ENCODE data around the gene TMEM212. TPM values are rescaled to one million over a fixed set of nuclear protein-coding genes. Genes with fewer than 3 reads are reported as not detected.

TMEM212 gene
- total RNA-seq, 1 donor from 2014 or later = not detected

DNA sequence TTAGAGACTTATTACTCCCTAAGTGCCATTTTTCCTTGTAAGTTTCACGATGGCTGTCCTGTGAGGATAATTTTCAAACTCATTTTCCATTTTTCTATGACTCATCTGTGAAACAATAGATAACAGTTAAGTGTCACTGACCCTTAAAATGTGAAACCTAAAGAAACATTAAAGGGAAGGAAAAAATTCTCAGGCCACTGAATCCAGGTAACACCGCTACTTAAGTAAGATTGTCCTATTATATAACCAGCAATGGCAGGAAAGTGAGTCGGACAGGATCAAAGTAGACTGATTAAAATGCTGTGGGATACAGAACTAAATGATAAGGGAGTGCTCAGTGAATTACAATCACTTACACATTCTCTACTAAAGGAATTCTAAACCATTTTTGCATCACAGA is 45.3 kb upstream of the TMEM212 start:
- H3K4me3 ChIP-seq (ENCODE audit: insufficient read depth, low read depth, low read length) = no peak overlapping the region
- no peak for DNase-seq (ENCODE audit: low read depth)
- no peak for FAIRE-seq
- H2AFZ ChIP-seq (ENCODE audit: low read depth, low read length) = no peak overlapping the region
- H3K27ac ChIP-seq (ENCODE audit: low read depth, low read length) = no peak overlapping the region
- H3K4me2 ChIP-seq (ENCODE audit: low read length) = no peak overlapping the region
- H3K79me2 ChIP-seq (ENCODE audit: insufficient read depth, low read length) = peaks cover 9% of the 10 kb centered on the region
- Mint-ChIP-seq H3K27me3 (ENCODE audit: low read depth, unreplicated experiment) (no peaks in the 10 kb centered on the region), H3K4me1 (ENCODE audit: low read depth, unreplicated experiment) (peaks cover 16% of the 10 kb centered on the region), H3K36me3 (ENCODE audit: low read depth, unreplicated experiment) (peaks cover 5% of the 10 kb centered on the region), H3K9me3 (ENCODE audit: unreplicated experiment) (no peaks in the 10 kb centered on the region), H3K27ac (ENCODE audit: unreplicated experiment) (no peak overlapping the region), H3K4me3 (ENCODE audit: unreplicated experiment) (no peak overlapping the region)
- no peaks in the 10 kb centered on the region for H3K36me3 ChIP-seq (ENCODE audit: insufficient read depth, low read length)
- no peaks in the 10 kb centered on the region for H3K27me3 ChIP-seq (ENCODE audit: insufficient read depth, low read length)
- H3K4me1 ChIP-seq (ENCODE audit: insufficient read depth, low read length) = peaks cover 30% of the 10 kb centered on the region
- H3K9me3 ChIP-seq (ENCODE audit: insufficient read depth, low read depth, low read length) = no peaks in the 10 kb centered on the region
- no peaks in the 10 kb centered on the region for H4K20me1 ChIP-seq (ENCODE audit: insufficient read depth, low read length)
- TF ChIP-seq, protein P1, sequence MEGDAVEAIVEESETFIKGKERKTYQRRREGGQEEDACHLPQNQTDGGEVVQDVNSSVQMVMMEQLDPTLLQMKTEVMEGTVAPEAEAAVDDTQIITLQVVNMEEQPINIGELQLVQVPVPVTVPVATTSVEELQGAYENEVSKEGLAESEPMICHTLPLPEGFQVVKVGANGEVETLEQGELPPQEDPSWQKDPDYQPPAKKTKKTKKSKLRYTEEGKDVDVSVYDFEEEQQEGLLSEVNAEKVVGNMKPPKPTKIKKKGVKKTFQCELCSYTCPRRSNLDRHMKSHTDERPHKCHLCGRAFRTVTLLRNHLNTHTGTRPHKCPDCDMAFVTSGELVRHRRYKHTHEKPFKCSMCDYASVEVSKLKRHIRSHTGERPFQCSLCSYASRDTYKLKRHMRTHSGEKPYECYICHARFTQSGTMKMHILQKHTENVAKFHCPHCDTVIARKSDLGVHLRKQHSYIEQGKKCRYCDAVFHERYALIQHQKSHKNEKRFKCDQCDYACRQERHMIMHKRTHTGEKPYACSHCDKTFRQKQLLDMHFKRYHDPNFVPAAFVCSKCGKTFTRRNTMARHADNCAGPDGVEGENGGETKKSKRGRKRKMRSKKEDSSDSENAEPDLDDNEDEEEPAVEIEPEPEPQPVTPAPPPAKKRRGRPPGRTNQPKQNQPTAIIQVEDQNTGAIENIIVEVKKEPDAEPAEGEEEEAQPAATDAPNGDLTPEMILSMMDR (IDR thresholded peaks at IDR 0.05; ENCODE audit: insufficient read depth, low read depth, low read length) = no peak
- no peak for TF ChIP-seq EZH2 (IDR thresholded peaks at IDR 0.05; ENCODE audit: insufficient read depth, low read length)
- no peak overlapping the region for H3K9ac ChIP-seq (ENCODE audit: low read length)

DNA sequence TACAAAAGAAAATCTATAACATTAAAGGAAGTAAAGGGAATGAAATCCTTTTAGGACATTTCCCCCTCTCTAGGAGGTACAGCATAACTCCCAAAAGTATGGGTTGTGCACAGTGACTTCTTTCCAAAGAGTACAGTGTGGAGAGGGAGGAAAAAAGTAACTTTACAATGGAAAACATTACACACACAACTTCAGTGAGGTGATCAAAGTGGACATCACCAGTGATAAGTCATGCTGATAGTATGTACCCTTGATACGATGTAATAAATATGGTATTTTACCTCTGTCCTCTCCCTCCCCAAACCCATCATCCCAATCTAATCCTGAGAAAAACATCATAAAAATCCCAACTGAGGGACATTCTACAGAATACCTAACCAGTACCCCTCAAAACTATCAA is 43.6 kb upstream of the TMEM212 start:
- Histone ChIP-seq H4K20me1 (ENCODE audit: insufficient read depth, low read length) (no peaks in the 10 kb centered on the region), H3K9me3 (ENCODE audit: insufficient read depth, low read depth, low read length) (no peaks in the 10 kb centered on the region), H3K4me1 (ENCODE audit: insufficient read depth, low read length) (peaks cover 33% of the 10 kb centered on the region), H3K79me2 (ENCODE audit: insufficient read depth, low read length) (peaks cover 9% of the 10 kb centered on the region), H3K27ac (ENCODE audit: low read depth, low read length) (no peak overlapping the region), H2AFZ (ENCODE audit: low read depth, low read length) (no peak overlapping the region), H3K4me3 (ENCODE audit: insufficient read depth, low read depth, low read length) (no peak overlapping the region), H3K27me3 (ENCODE audit: insufficient read depth, low read length) (no peaks in the 10 kb centered on the region), H3K36me3 (ENCODE audit: insufficient read depth, low read length) (no peaks in the 10 kb centered on the region), H3K9ac (ENCODE audit: low read length) (no peak overlapping the region), H3K4me2 (ENCODE audit: low read length) (no peak overlapping the region)
- peaks cover 18% of the 10 kb centered on the region for H3K4me1 Mint-ChIP-seq (ENCODE audit: low read depth, unreplicated experiment)
- FAIRE-seq (no peak), DNase-seq (ENCODE audit: low read depth) (peak; percentile 29)
- no peak overlapping the region for H3K4me3 Mint-ChIP-seq (ENCODE audit: unreplicated experiment)
- peak overlapping the region; percentile 7 for H3K27ac Mint-ChIP-seq (ENCODE audit: unreplicated experiment)
- H3K9me3 Mint-ChIP-seq (ENCODE audit: unreplicated experiment) = no peaks in the 10 kb centered on the region
- no peaks in the 10 kb centered on the region for H3K27me3 Mint-ChIP-seq (ENCODE audit: low read depth, unreplicated experiment)
- no peaks in the 10 kb centered on the region for H3K36me3 Mint-ChIP-seq (ENCODE audit: low read depth, unreplicated experiment)
- TF ChIP-seq EZH2 (IDR thresholded peaks at IDR 0.05; ENCODE audit: insufficient read depth, low read length) = no peak
- TF ChIP-seq, protein P1 (IDR thresholded peaks at IDR 0.05; ENCODE audit: insufficient read depth, low read depth, low read length) = no peak

DNA sequence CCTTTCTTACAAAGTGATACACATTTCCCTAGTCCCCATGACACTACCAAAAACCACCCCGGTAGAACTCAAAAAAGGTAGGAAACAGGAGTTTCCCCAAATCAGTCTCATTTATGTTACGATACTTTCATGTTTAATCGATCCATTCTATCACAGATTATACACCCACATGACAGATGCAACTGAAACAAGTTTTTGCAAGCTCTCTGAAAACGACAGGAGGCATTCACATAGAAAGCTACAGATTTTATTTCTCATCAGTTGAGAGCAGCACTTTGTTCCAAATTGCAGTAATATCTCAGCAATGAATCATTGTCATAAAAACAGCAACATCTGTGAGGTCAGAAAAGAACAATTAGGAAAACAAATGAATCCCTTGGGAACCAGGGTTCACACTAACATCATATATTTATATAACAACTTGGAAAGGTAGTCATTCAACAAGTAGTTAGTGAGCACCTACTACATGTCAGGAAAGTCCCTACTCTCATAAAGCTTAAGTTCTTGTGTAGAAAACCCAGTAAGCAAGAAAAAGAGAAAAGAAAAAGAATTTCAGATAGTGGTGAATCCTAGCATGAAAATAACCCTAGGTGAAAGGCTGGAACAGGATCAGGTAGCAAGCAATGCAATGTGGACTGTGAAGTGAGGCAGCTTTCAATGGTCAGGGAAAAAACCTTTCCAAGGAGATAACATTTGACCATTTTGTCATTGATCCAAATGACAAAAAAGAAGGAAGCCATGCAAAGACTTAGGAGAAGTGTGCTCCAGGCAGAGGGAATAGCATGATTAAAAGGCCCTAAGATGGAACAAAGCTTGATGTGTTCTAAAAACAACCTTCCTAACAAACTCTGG is 41.2 kb upstream of the TMEM212 start:
- Mint-ChIP-seq H3K36me3 (ENCODE audit: low read depth, unreplicated experiment) (no peaks in the 10 kb centered on the region), H3K9me3 (ENCODE audit: unreplicated experiment) (no peaks in the 10 kb centered on the region), H3K4me1 (ENCODE audit: low read depth, unreplicated experiment) (peaks cover 31% of the 10 kb centered on the region), H3K27ac (ENCODE audit: unreplicated experiment) (peak overlapping the region; percentile 83), H3K4me3 (ENCODE audit: unreplicated experiment) (no peak overlapping the region), H3K27me3 (ENCODE audit: low read depth, unreplicated experiment) (no peaks in the 10 kb centered on the region)
- Histone ChIP-seq H3K27ac (ENCODE audit: low read depth, low read length) (peak overlapping the region; percentile 88), H3K27me3 (ENCODE audit: insufficient read depth, low read length) (no peaks in the 10 kb centered on the region), H3K4me3 (ENCODE audit: insufficient read depth, low read depth, low read length) (no peak overlapping the region), H3K79me2 (ENCODE audit: insufficient read depth, low read length) (peaks cover 13% of the 10 kb centered on the region), H3K4me2 (ENCODE audit: low read length) (peak overlapping the region; percentile 56), H3K4me1 (ENCODE audit: insufficient read depth, low read length) (peaks cover 53% of the 10 kb centered on the region), H3K9me3 (ENCODE audit: insufficient read depth, low read depth, low read length) (no peaks in the 10 kb centered on the region), H3K36me3 (ENCODE audit: insufficient read depth, low read length) (no peaks in the 10 kb centered on the region), H4K20me1 (ENCODE audit: insufficient read depth, low read length) (no peaks in the 10 kb centered on the region), H2AFZ (ENCODE audit: low read depth, low read length) (no peak overlapping the region), H3K9ac (ENCODE audit: low read length) (peak overlapping the region; percentile 69)
- TF ChIP-seq EZH2 (IDR thresholded peaks at IDR 0.05; ENCODE audit: insufficient read depth, low read length) = no peak
- TF ChIP-seq, protein P1 (IDR thresholded peaks at IDR 0.05; ENCODE audit: insufficient read depth, low read depth, low read length) = no peak
- DNase-seq (ENCODE audit: low read depth) (peak; percentile 94), FAIRE-seq (peak; percentile 32)
